CD1c-positive myeloid dendritic cell (primary cell): ENCODE data around the gene FRAT2.
A peak's percentile ranks its signal among the peaks of the same experiment; 100 is the strongest.
"Not testable (repeated sequence)": the region's sequence is repeated elsewhere in the genome, so short reads cannot be mapped to it uniquely, and the experiment has no call there.

Experiments
- DNase-seq: peaks from one replicate; pipeline ENCODE4 v3.0.0-alpha.2; 2016; ENCODE audit errors: extremely low spot score

Gene FRAT2

GRCh38 chr10:97356318-97356914 is 21.9 kb upstream of the FRAT2 start:
- no peak for DNase-seq

- DNase-seq, result peak; percentile 84
These were observed 21.0 kb upstream of the FRAT2 start for GRCh38 chr10:97355571-97355975.

GRCh38 chr10:97353945-97354344 is 19.4 kb upstream of the FRAT2 start:
- peak; percentile 85 for DNase-seq

- DNase-seq, result no peak
These were observed 15.4 kb upstream of the FRAT2 start for GRCh38 chr10:97349752-97350513.

GRCh38 chr10:97347317-97347716 is 12.8 kb upstream of the FRAT2 start:
- no peak for DNase-seq

- DNase-seq, result not testable (repeated sequence)
These were observed 9.1 kb upstream of the FRAT2 start for GRCh38 chr10:97343664-97344063.

GRCh38 chr10:97341416-97341815 is 6.9 kb upstream of the FRAT2 start:
- DNase-seq, result no peak

- DNase-seq, result no peak
These were observed 3.5 kb upstream of the FRAT2 start for GRCh38 chr10:97338041-97338440.

- DNase-seq, result peak; percentile 1
These were observed 2.7 kb upstream of the FRAT2 start for GRCh38 chr10:97336942-97337831.

GRCh38 chr10:97336446-97336845 is 1.9 kb upstream of the FRAT2 start:
- peak; percentile 26 for DNase-seq

- DNase-seq, result peak; percentile 26
These were observed 1.5 kb upstream of the FRAT2 start for GRCh38 chr10:97336006-97336405.

- DNase-seq, result no peak
These were observed 675 bp upstream of the FRAT2 start for GRCh38 chr10:97335188-97335619.

GRCh38 chr10:97333601-97334369 is 744 bp downstream of the FRAT2 start:
- peak; percentile 91 for DNase-seq

GRCh38 chr10:97333351-97333600 is 1.3 kb downstream of the FRAT2 start:
- no peak for DNase-seq

- DNase-seq, result peak; percentile 63
These were observed 1.8 kb downstream of the FRAT2 start for GRCh38 chr10:97332591-97333350.

- no peak for DNase-seq
These were observed 3.3 kb downstream of the FRAT2 start for GRCh38 chr10:97331153-97331703.

- DNase-seq, result peak; percentile 31
These were observed 4.8 kb downstream of the FRAT2 start for GRCh38 chr10:97329766-97330165.

- DNase-seq, result no peak
These were observed 5.7 kb downstream of the FRAT2 start for GRCh38 chr10:97328646-97329453.

GRCh38 chr10:97327348-97328294 is 6.9 kb downstream of the FRAT2 start:
- no peak for DNase-seq
